GM18526 (cell line): ENCODE data around the gene DNAJC11.
A peak's percentile ranks its signal among the peaks of the same experiment; 100 is the strongest.

Experiments
- POLR2A ChIP-seq: IDR thresholded peaks from 3 replicates; pipeline ENCODE4 v1.6.1; 2011; ENCODE audit not compliant: insufficient read length; ENCODE audit errors: extremely low read depth

The DNAJC11 gene

GRCh38 chr1:6701437-6702153 lies at the start of gene DNAJC11:
Gene DNAJC11 (minus strand): TSS chr1:6701816. CDS start chr1:6701800, 16 bp downstream.
- peak; percentile 58 for TF ChIP-seq POLR2A

- TF ChIP-seq POLR2A: no peak
Observed at GRCh38 chr1:6750490-6750889, 48.9 kb upstream of the DNAJC11 start.

- TF ChIP-seq POLR2A: no peak
Observed at GRCh38 chr1:6747674-6748073, 46.1 kb upstream of the DNAJC11 start.

- TF ChIP-seq POLR2A: no peak
Observed at GRCh38 chr1:6745073-6745472, 43.5 kb upstream of the DNAJC11 start.

- no peak for TF ChIP-seq POLR2A
Observed at GRCh38 chr1:6743189-6744101, 41.8 kb upstream of the DNAJC11 start.

GRCh38 chr1:6738987-6739676 lies 37.5 kb upstream of the DNAJC11 start:
- TF ChIP-seq POLR2A: no peak

GRCh38 chr1:6732942-6733341 lies 31.3 kb upstream of the DNAJC11 start:
- no peak for TF ChIP-seq POLR2A

- TF ChIP-seq POLR2A: no peak
Observed at GRCh38 chr1:6731905-6732304, 30.3 kb upstream of the DNAJC11 start.

GRCh38 chr1:6730880-6731279 lies 29.3 kb upstream of the DNAJC11 start:
- no peak for TF ChIP-seq POLR2A

GRCh38 chr1:6730473-6730872 lies 28.9 kb upstream of the DNAJC11 start:
- TF ChIP-seq POLR2A: no peak

- no peak for TF ChIP-seq POLR2A
Observed at GRCh38 chr1:6727535-6727934, 25.9 kb upstream of the DNAJC11 start.

- TF ChIP-seq POLR2A: no peak
Observed at GRCh38 chr1:6726253-6726652, 24.6 kb upstream of the DNAJC11 start.

- no peak for TF ChIP-seq POLR2A
Observed at GRCh38 chr1:6724517-6725141, 23.0 kb upstream of the DNAJC11 start.

GRCh38 chr1:6723621-6724428 lies 22.2 kb upstream of the DNAJC11 start:
- TF ChIP-seq POLR2A: no peak
